GM12891 (cell line): ENCODE data around the gene JMJD7.

Experiments
- DNase-seq: peaks from one replicate; pipeline ENCODE4 v3.0.0; 2011; ENCODE audit warnings: low spot score; ENCODE audit not compliant: insufficient read length
- FAIRE-seq: peaks from 2 replicates; lab custom pipeline; 2011; peaks lifted over from hg19 to GRCh38; lab: Jason Lieb, UNC
- PAX5 ChIP-seq: IDR thresholded peaks from 2 replicates; pipeline ENCODE4 v1.6.1; 2011; ENCODE audit warnings: low read length, moderate library complexity, mild to moderate bottlenecking; ENCODE audit not compliant: insufficient read depth, severe bottlenecking
- POLR2A ChIP-seq: IDR thresholded peaks from 2 replicates; pipeline ENCODE4 v1.6.1; 2011; ENCODE audit warnings: low read depth, low read length, control low read depth
- POLR2AphosphoS5 ChIP-seq: IDR thresholded peaks from 2 replicates; pipeline ENCODE4 v1.6.1; 2011; ENCODE audit warnings: low read depth, low read length, control low read depth
- POU2F2 ChIP-seq: IDR thresholded peaks from 2 replicates; pipeline ENCODE4 v1.6.1; 2011; ENCODE audit warnings: low read depth, mild to moderate bottlenecking, control low read depth, low read length, moderate library complexity
- SPI1 ChIP-seq: IDR thresholded peaks from 2 replicates; pipeline ENCODE4 v1.6.1; 2011; ENCODE audit warnings: low read depth, low read length, control low read depth
- TAF1 ChIP-seq: IDR thresholded peaks from 2 replicates; pipeline ENCODE4 v1.6.1; 2011; ENCODE audit warnings: low read depth, low read length, control low read depth

The JMJD7 gene

GRCh38 chr15:41877631-41878354, 49.9 kb downstream of the JMJD7 start:
- DNase-seq, result no peak
- FAIRE-seq, result no peak
- no peak for TF ChIP-seq POLR2A
- no peak for TF ChIP-seq TAF1
- TF ChIP-seq SPI1, result no peak
- TF ChIP-seq POU2F2, result no peak
- no peak for TF ChIP-seq POLR2AphosphoS5
- no peak for TF ChIP-seq PAX5

- no peak for TF ChIP-seq PAX5
- TF ChIP-seq SPI1, result no peak
- TF ChIP-seq POLR2AphosphoS5, result no peak
- no peak for TF ChIP-seq TAF1
- TF ChIP-seq POU2F2, result no peak
- no peak for TF ChIP-seq POLR2A
- DNase-seq (no peak), FAIRE-seq (no peak)
Measured at GRCh38 chr15:41878355-41878699, 50.4 kb downstream of the JMJD7 start.

- TF ChIP-seq POLR2A, result no peak
- no peak for TF ChIP-seq SPI1
- DNase-seq, result no peak
- no peak for FAIRE-seq
Measured at GRCh38 chr15:41879321-41879845, 51.5 kb downstream of the JMJD7 start.

GRCh38 chr15:41880156-41880877, 52.4 kb downstream of the JMJD7 start:
- DNase-seq (no peak), FAIRE-seq (no peak)
- TF ChIP-seq PAX5, result no peak
- no peak for TF ChIP-seq POLR2A
- TF ChIP-seq TAF1, result no peak
- TF ChIP-seq POLR2AphosphoS5, result no peak
- TF ChIP-seq POU2F2, result no peak

GRCh38 chr15:41881086-41881485, 53.2 kb downstream of the JMJD7 start:
- no peak for DNase-seq
- no peak for FAIRE-seq
- no peak for TF ChIP-seq TAF1

- DNase-seq (no peak), FAIRE-seq (no peak)
- no peak for TF ChIP-seq POU2F2
- no peak for TF ChIP-seq POLR2A
- TF ChIP-seq PAX5, result no peak
- no peak for TF ChIP-seq POLR2AphosphoS5
- TF ChIP-seq SPI1, result no peak
- TF ChIP-seq TAF1, result no peak
Measured at GRCh38 chr15:41881550-41881919, 53.6 kb downstream of the JMJD7 start.

GRCh38 chr15:41881920-41882688, 54.2 kb downstream of the JMJD7 start:
- FAIRE-seq (no peak), DNase-seq (no peak)
- TF ChIP-seq TAF1 (no peak), POU2F2 (no peak), SPI1 (no peak), POLR2AphosphoS5 (no peak), PAX5 (no peak), POLR2A (no peak)

GRCh38 chr15:41882689-41883483, 55.0 kb downstream of the JMJD7 start:
- DNase-seq, result no peak
- TF ChIP-seq TAF1 (no peak), POU2F2 (no peak), SPI1 (no peak), POLR2A (no peak), PAX5 (no peak), POLR2AphosphoS5 (no peak)
- FAIRE-seq, result no peak

- FAIRE-seq (no peak), DNase-seq (no peak)
- TF ChIP-seq PAX5 (no peak), POLR2AphosphoS5 (no peak), TAF1 (no peak), POLR2A (no peak), SPI1 (no peak), POU2F2 (no peak)
Measured at GRCh38 chr15:41883484-41883825, 55.6 kb downstream of the JMJD7 start.
